ENCODE measurements around the gene DOCK2.
"Not testable (repeated sequence)": the region's sequence is repeated elsewhere in the genome, so short reads cannot be mapped to it uniquely, and the experiment has no call there.

Gene DOCK2

GRCh38 chr5:169945831-169946261 lies 308.8 kb downstream of the DOCK2 start:
- Histone ChIP-seq H3K9ac (no peak overlapping the region), H3K4me1 (peaks cover 0 to 31% (median 4%) of the 10 kb centered on the region in 10 experiments; a peak in 10 of 20 replicates), H3K4me3 (no peak overlapping the region), H3K27me3 (no peaks in the 10 kb centered on the region), H3K4me2 (peak overlapping the region in 3 of 11 experiments; percentile 1 to 25 (median 18); a peak in 3 of 22 replicates), H3K27ac (no peak overlapping the region), H3K36me3 (peaks cover 0 to 90% (median 0%) of the 10 kb centered on the region in 11 experiments; a peak in 13 of 22 replicates), H4K20me1 (peaks cover 0 to 99% (median 10%) of the 10 kb centered on the region in 11 experiments; a peak in 10 of 22 replicates), H3K9me3 (replicated peaks in 1 of 11) (no peaks in the 10 kb centered on the region)
- TF ChIP-seq Cebpa-rat (IDR thresholded peaks at IDR 0.05) = no peak

- Histone ChIP-seq H3K9ac (no peak overlapping the region), H3K4me1 (peaks cover 0 to 31% (median 4%) of the 10 kb centered on the region in 10 experiments; a peak in 10 of 20 replicates), H3K4me3 (no peak overlapping the region), H3K9me3 (replicated peaks in 1 of 11) (no peaks in the 10 kb centered on the region), H3K27me3 (no peaks in the 10 kb centered on the region), H3K4me2 (no peak overlapping the region), H4K20me1 (peaks cover 0 to 99% (median 10%) of the 10 kb centered on the region in 11 experiments; a peak in 9 of 22 replicates), H3K27ac (no peak overlapping the region), H3K36me3 (peaks cover 0 to 88% (median 0%) of the 10 kb centered on the region in 11 experiments; a peak in 14 of 22 replicates)
- no peak for TF ChIP-seq Cebpa-rat (IDR thresholded peaks at IDR 0.05)
These were observed 309.7 kb downstream of the DOCK2 start for GRCh38 chr5:169946743-169947295.

- Histone ChIP-seq H3K36me3 (peaks cover 0 to 82% (median 0%) of the 10 kb centered on the region in 11 experiments; a peak in 14 of 22 replicates), H4K20me1 (peaks cover 0 to 91% (median 6%) of the 10 kb centered on the region in 11 experiments; a peak in 8 of 22 replicates), H3K27ac (no peak overlapping the region), H3K27me3 (no peaks in the 10 kb centered on the region), H3K4me2 (no peak overlapping the region), H3K9ac (no peak overlapping the region), H3K9me3 (replicated peaks in 1 of 11) (no peaks in the 10 kb centered on the region), H3K4me3 (no peak overlapping the region), H3K4me1 (peaks cover 0 to 33% (median 0%) of the 10 kb centered on the region in 10 experiments; a peak in 7 of 20 replicates)
- TF ChIP-seq Cebpa-rat (IDR thresholded peaks at IDR 0.05) = no peak
These were observed 313.3 kb downstream of the DOCK2 start for GRCh38 chr5:169950333-169950732.

- H3K4me2 ChIP-seq = peak overlapping the region in 4 of 11 experiments; percentile 35 to 52 (median 42); a peak in 7 of 22 replicates
- peaks cover 0 to 82% (median 0%) of the 10 kb centered on the region in 11 experiments; a peak in 13 of 22 replicates for H3K36me3 ChIP-seq
- H3K27ac ChIP-seq = 0 out of 22 replicates have a peak overlapping the region, but pooled peaks of 1 of the 11 experiments have one; percentile 8
- peaks cover 0 to 90% (median 0%) of the 10 kb centered on the region in 11 experiments; a peak in 7 of 22 replicates for H4K20me1 ChIP-seq
- not testable (repeated sequence) for H3K4me3 ChIP-seq; H3K9me3 ChIP-seq (replicated peaks in 1 of 11); H3K9ac ChIP-seq; H3K27me3 ChIP-seq
- peaks cover 0 to 19% (median 0%) of the 10 kb centered on the region in 10 experiments; a peak in 7 of 20 replicates for H3K4me1 ChIP-seq
These were observed 316.1 kb downstream of the DOCK2 start for GRCh38 chr5:169953196-169953595.

GRCh38 chr5:169954786-169955185 lies 317.7 kb downstream of the DOCK2 start:
- no peak overlapping the region for H3K4me2 ChIP-seq
- no peaks in the 10 kb centered on the region for H3K9me3 ChIP-seq (replicated peaks in 1 of 11)
- no peak for TF ChIP-seq Cebpa-rat (IDR thresholded peaks at IDR 0.05)
- no peak overlapping the region for H3K27ac ChIP-seq
- no peak overlapping the region for H3K4me3 ChIP-seq
- no peak overlapping the region for H3K9ac ChIP-seq
- no peaks in the 10 kb centered on the region for H3K27me3 ChIP-seq
- H4K20me1 ChIP-seq = peaks cover 0 to 91% (median 0%) of the 10 kb centered on the region in 11 experiments; a peak in 6 of 22 replicates
- peaks cover 0 to 82% (median 0%) of the 10 kb centered on the region in 11 experiments; a peak in 11 of 22 replicates for H3K36me3 ChIP-seq
- H3K4me1 ChIP-seq = peaks cover 0 to 24% (median 0%) of the 10 kb centered on the region in 10 experiments; a peak in 7 of 20 replicates

GRCh38 chr5:169956126-169956525 lies 319.1 kb downstream of the DOCK2 start:
- no peak for TF ChIP-seq Cebpa-rat (IDR thresholded peaks at IDR 0.05)
- no peak overlapping the region for H3K4me2 ChIP-seq
- H3K9me3 ChIP-seq (replicated peaks in 1 of 11) = no peaks in the 10 kb centered on the region
- no peak overlapping the region for H3K9ac ChIP-seq
- H3K27ac ChIP-seq = no peak overlapping the region
- H3K4me3 ChIP-seq = no peak overlapping the region
- H3K27me3 ChIP-seq = no peaks in the 10 kb centered on the region
- peaks cover 0 to 24% (median 0%) of the 10 kb centered on the region in 10 experiments; a peak in 7 of 20 replicates for H3K4me1 ChIP-seq
- H4K20me1 ChIP-seq = peaks cover 0 to 91% (median 0%) of the 10 kb centered on the region in 11 experiments; a peak in 6 of 22 replicates
- peaks cover 0 to 82% (median 0%) of the 10 kb centered on the region in 11 experiments; a peak in 10 of 22 replicates for H3K36me3 ChIP-seq

- Histone ChIP-seq H3K4me1 (peaks cover 0 to 24% (median 0%) of the 10 kb centered on the region in 10 experiments; a peak in 7 of 20 replicates), H3K9ac (no peak overlapping the region), H3K9me3 (replicated peaks in 1 of 11) (no peaks in the 10 kb centered on the region), H3K27me3 (no peaks in the 10 kb centered on the region), H3K36me3 (peaks cover 0 to 82% (median 0%) of the 10 kb centered on the region in 11 experiments; a peak in 7 of 22 replicates), H3K4me2 (no peak overlapping the region), H4K20me1 (peaks cover 0 to 85% (median 0%) of the 10 kb centered on the region in 11 experiments; a peak in 6 of 22 replicates), H3K27ac (no peak overlapping the region), H3K4me3 (no peak overlapping the region)
- no peak for TF ChIP-seq Cebpa-rat (IDR thresholded peaks at IDR 0.05)
These were observed 319.7 kb downstream of the DOCK2 start for GRCh38 chr5:169956756-169957155.

- no peak overlapping the region for H3K9ac ChIP-seq
- H3K27me3 ChIP-seq = no peaks in the 10 kb centered on the region
- H3K4me2 ChIP-seq = no peak overlapping the region
- H3K9me3 ChIP-seq (replicated peaks in 1 of 11) = no peaks in the 10 kb centered on the region
- no peak overlapping the region for H3K27ac ChIP-seq
- TF ChIP-seq Cebpa-rat (IDR thresholded peaks at IDR 0.05) = no peak
- H3K36me3 ChIP-seq = peaks cover 0 to 88% (median 0%) of the 10 kb centered on the region in 11 experiments; a peak in 7 of 22 replicates
- H4K20me1 ChIP-seq = peaks cover 0 to 80% (median 0%) of the 10 kb centered on the region in 11 experiments; a peak in 7 of 22 replicates
- no peak overlapping the region for H3K4me3 ChIP-seq
- H3K4me1 ChIP-seq = peaks cover 0 to 11% (median 0%) of the 10 kb centered on the region in 10 experiments; a peak in 7 of 20 replicates
These were observed 321.2 kb downstream of the DOCK2 start for GRCh38 chr5:169958278-169958677.

- peaks cover 0 to 89% (median 0%) of the 10 kb centered on the region in 11 experiments; a peak in 7 of 22 replicates for H4K20me1 ChIP-seq
- no peaks in the 10 kb centered on the region for H3K27me3 ChIP-seq
- TF ChIP-seq Cebpa-rat (IDR thresholded peaks at IDR 0.05) = no peak
- H3K4me1 ChIP-seq = peaks cover 0 to 5% (median 0%) of the 10 kb centered on the region in 10 experiments; a peak in 1 of 20 replicates
- H3K4me3 ChIP-seq = no peak overlapping the region
- peaks cover 0 to 98% (median 0%) of the 10 kb centered on the region in 11 experiments; a peak in 8 of 22 replicates for H3K36me3 ChIP-seq
- no peak overlapping the region for H3K27ac ChIP-seq
- no peaks in the 10 kb centered on the region for H3K9me3 ChIP-seq (replicated peaks in 1 of 11)
- no peak overlapping the region for H3K4me2 ChIP-seq
- no peak overlapping the region for H3K9ac ChIP-seq
These were observed 323.6 kb downstream of the DOCK2 start for GRCh38 chr5:169960659-169961058.
